Stimulated activated naive B cell treated with anti-CD40 and anti-IgM and Interleukin-4, amounts not matched to agents 10 μg/mL and 1 μg/mL and 100 μg/mL, for 72 hours (primary cell): Measurements from ENCODE around the gene SPEF2.

Source experiments
- ATAC-seq, 2 donors: fragments of 150-1000 bp; cut with Tn5 transposase; replicated peaks; 2 replicates each; pipeline ENCODE4 v1.10.0; 2021; ENCODE audit warnings: moderate library complexity in 1 of 2
- DNase-seq: peaks from one replicate; pipeline ENCODE4 v3.0.0; 2021
- H3K27ac Mint-ChIP-seq: one replicate; pipeline ENCODE4 v1.8.0; 2022; ENCODE audit warnings: mild to moderate bottlenecking, mixed read lengths
- H3K27me3 Mint-ChIP-seq, 2 donors: one replicate each; pipeline ENCODE4 v1.8.0; 2022; ENCODE audit warnings: mixed read lengths in 2 of 2
- H3K36me3 Mint-ChIP-seq, 2 donors: one replicate each; pipeline ENCODE4 v1.8.0; 2022; ENCODE audit warnings: mixed read lengths in 2 of 2, mild to moderate bottlenecking in 1 of 2
- H3K4me1 Mint-ChIP-seq, 2 donors: one replicate each; pipeline ENCODE4 v1.8.0; 2022; ENCODE audit warnings: mixed read lengths in 2 of 2, mild to moderate bottlenecking in 1 of 2
- H3K4me3 Mint-ChIP-seq, 2 donors: one replicate each; pipeline ENCODE4 v1.8.0; 2022; ENCODE audit warnings: mild to moderate bottlenecking in 2 of 2, mixed read lengths in 2 of 2, moderate library complexity in 1 of 2
- H3K9me3 Mint-ChIP-seq, 2 donors: one replicate each; pipeline ENCODE4 v1.8.0; 2022; ENCODE audit warnings: mixed read lengths in 2 of 2, mild to moderate bottlenecking in 1 of 2

Gene SPEF2

DNA sequence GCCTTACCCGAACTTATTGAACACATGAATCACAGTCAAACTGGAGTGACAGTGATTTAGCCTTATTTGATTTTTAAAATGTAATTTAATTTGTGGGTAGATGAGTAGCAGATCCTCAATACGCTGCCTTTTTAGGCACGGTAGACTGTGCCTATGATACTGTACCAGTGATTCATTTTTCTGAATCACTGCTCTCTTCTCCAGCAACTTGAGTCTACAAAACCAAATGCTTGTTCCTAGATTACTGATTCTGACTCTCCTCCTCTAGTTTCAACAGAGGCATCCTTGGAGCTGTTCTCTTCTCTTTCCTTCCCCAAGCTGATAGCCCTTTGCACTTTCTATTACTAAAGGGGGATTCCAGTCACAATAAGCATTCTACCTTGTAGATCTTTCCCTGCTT, 144.7 kb downstream of the SPEF2 start:
- no peak for ATAC-seq
- Mint-ChIP-seq H3K27ac (no peak overlapping the region), H3K36me3 (no peaks in the 10 kb centered on the region)

GRCh38 chr5:35765921-35766320, 148.3 kb downstream of the SPEF2 start:
- ATAC-seq (no peak), DNase-seq (no peak)
- no peaks in the 10 kb centered on the region for H3K27me3 Mint-ChIP-seq
- H3K36me3 Mint-ChIP-seq: no peaks in the 10 kb centered on the region
- H3K27ac Mint-ChIP-seq: no peak overlapping the region
- no peaks in the 10 kb centered on the region for H3K9me3 Mint-ChIP-seq
- H3K4me3 Mint-ChIP-seq: no peak overlapping the region
- H3K4me1 Mint-ChIP-seq: no peaks in the 10 kb centered on the region

More for the DNA sequence above, 144.7 kb downstream of the SPEF2 start:
- no peak overlapping the region for H3K4me3 Mint-ChIP-seq
- no peaks in the 10 kb centered on the region for H3K9me3 Mint-ChIP-seq
- DNase-seq: no peak
- H3K4me1 Mint-ChIP-seq: no peaks in the 10 kb centered on the region
- no peaks in the 10 kb centered on the region for H3K27me3 Mint-ChIP-seq

GRCh38 chr5:35771300-35771699, 153.6 kb downstream of the SPEF2 start:
- ATAC-seq: no peak
- DNase-seq: no peak
- no peaks in the 10 kb centered on the region for H3K9me3 Mint-ChIP-seq
- H3K36me3 Mint-ChIP-seq: no peaks in the 10 kb centered on the region
- no peak overlapping the region for H3K27ac Mint-ChIP-seq
- H3K4me3 Mint-ChIP-seq: no peak overlapping the region
- H3K4me1 Mint-ChIP-seq: no peaks in the 10 kb centered on the region
- H3K27me3 Mint-ChIP-seq: no peaks in the 10 kb centered on the region

DNA sequence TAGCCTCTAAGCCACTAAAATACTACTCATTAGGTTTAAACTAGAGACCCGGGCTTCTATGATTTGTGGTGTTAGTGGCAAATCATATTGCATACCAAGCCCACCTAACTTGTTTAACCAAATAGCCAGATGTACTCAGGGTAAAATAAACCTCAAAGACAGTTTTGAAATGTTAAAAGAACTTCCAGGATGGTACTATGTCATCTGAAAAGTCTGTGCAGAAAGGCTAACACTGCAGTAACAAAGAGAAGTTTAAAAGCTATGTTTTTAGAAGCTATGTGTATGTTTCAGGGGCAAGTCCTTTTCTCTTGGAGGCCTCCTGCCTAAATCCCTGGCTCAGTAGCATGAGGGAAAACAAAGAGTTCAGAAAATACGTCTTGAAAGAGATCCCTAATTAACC, 154.2 kb downstream of the SPEF2 start:
- DNase-seq (no peak), ATAC-seq (no peak)
- Mint-ChIP-seq H3K27me3 (no peaks in the 10 kb centered on the region), H3K9me3 (no peaks in the 10 kb centered on the region), H3K4me1 (no peaks in the 10 kb centered on the region), H3K36me3 (no peaks in the 10 kb centered on the region), H3K27ac (no peak overlapping the region), H3K4me3 (no peak overlapping the region)

- H3K4me1 Mint-ChIP-seq: peaks cover 4 to 5% of the 10 kb centered on the region in 2 donors
- no peaks in the 10 kb centered on the region for H3K27me3 Mint-ChIP-seq
- ATAC-seq: no peak
- no peaks in the 10 kb centered on the region for H3K9me3 Mint-ChIP-seq
- DNase-seq: no peak
- no peaks in the 10 kb centered on the region for H3K36me3 Mint-ChIP-seq
- no peak overlapping the region for H3K27ac Mint-ChIP-seq
- no peak overlapping the region for H3K4me3 Mint-ChIP-seq
Observed at GRCh38 chr5:35773967-35774366, 156.3 kb downstream of the SPEF2 start.

GRCh38 chr5:35776757-35777156, 159.1 kb downstream of the SPEF2 start:
- Mint-ChIP-seq H3K4me1 (peaks cover 6 to 10% of the 10 kb centered on the region in 2 donors), H3K9me3 (no peaks in the 10 kb centered on the region), H3K36me3 (no peaks in the 10 kb centered on the region), H3K27me3 (no peaks in the 10 kb centered on the region), H3K4me3 (no peak overlapping the region), H3K27ac (no peak overlapping the region)
- ATAC-seq (no peak), DNase-seq (no peak)

- H3K36me3 Mint-ChIP-seq: no peaks in the 10 kb centered on the region
- no peak overlapping the region for H3K4me3 Mint-ChIP-seq
- H3K4me1 Mint-ChIP-seq: peaks cover 6 to 10% of the 10 kb centered on the region in 2 donors
- peak overlapping the region; percentile 48 for H3K27ac Mint-ChIP-seq
- no peaks in the 10 kb centered on the region for H3K27me3 Mint-ChIP-seq
- DNase-seq (peak; percentile 4), ATAC-seq (peak; percentile 60 to 62)
- no peaks in the 10 kb centered on the region for H3K9me3 Mint-ChIP-seq
Observed at GRCh38 chr5:35777358-35778087, 159.9 kb downstream of the SPEF2 start.

- Mint-ChIP-seq H3K36me3 (no peaks in the 10 kb centered on the region), H3K4me1 (peaks cover 6 to 10% of the 10 kb centered on the region in 2 donors), H3K27ac (no peak overlapping the region), H3K27me3 (no peaks in the 10 kb centered on the region), H3K9me3 (no peaks in the 10 kb centered on the region), H3K4me3 (no peak overlapping the region)
- ATAC-seq (no peak), DNase-seq (no peak)
Observed at GRCh38 chr5:35778259-35778769, 160.7 kb downstream of the SPEF2 start.

DNA sequence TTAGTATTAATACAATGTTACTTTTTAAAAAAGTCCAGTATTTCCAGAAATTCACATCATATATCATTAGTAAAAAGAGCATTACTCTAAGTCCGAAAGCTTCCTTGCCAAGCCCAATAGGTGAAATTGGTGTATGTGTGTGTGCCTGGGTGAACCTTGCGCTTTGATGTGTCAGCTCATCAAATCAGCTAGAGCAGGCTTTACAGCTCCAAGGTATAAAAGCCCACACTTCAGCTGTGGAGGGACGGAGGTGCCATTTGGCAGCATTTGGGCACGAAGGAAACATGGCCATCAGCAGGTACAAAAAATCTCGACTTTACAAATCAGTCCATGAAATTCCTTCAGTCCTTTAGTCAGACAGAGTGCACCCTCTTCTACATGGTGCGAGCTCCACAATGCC, 162.6 kb downstream of the SPEF2 start:
- DNase-seq (no peak), ATAC-seq (no peak)
- Mint-ChIP-seq H3K4me3 (no peak overlapping the region), H3K9me3 (no peaks in the 10 kb centered on the region), H3K36me3 (no peaks in the 10 kb centered on the region), H3K27me3 (no peaks in the 10 kb centered on the region), H3K4me1 (peaks cover 6 to 10% of the 10 kb centered on the region in 2 donors), H3K27ac (no peak overlapping the region)

DNA sequence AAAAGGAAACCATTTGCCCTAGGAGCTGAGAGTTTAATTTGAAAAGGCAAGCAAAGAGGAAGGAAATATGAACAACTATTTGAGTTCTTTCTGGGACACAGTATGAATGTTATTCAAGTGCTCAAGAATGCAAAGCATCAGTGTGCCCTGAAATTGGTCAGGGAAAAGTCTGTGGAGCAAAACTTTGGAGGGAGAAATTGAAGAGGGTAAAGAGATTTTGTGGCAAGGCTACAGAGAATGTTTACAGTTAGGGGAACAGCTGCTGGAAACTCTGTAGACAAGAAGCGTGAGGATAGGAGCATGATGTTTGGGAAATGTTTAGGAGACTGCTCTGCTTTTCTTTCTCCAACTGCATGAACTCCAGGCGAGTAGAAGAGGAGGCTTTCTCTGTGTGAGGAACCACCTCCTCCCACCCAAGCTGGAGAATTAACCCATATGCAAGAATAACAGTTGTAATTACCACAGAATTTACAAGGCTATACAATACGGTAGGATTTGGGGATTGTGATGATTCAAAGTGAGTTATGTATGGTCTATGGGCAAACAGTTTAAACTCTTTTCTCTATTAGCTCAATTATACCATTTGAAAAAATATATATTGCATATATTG, 163.6 kb downstream of the SPEF2 start:
- ATAC-seq (no peak), DNase-seq (no peak)
- Mint-ChIP-seq H3K9me3 (no peaks in the 10 kb centered on the region), H3K4me1 (peaks cover 6 to 16% of the 10 kb centered on the region in 2 donors), H3K4me3 (no peak overlapping the region), H3K27ac (no peak overlapping the region), H3K27me3 (no peaks in the 10 kb centered on the region), H3K36me3 (no peaks in the 10 kb centered on the region)

DNA sequence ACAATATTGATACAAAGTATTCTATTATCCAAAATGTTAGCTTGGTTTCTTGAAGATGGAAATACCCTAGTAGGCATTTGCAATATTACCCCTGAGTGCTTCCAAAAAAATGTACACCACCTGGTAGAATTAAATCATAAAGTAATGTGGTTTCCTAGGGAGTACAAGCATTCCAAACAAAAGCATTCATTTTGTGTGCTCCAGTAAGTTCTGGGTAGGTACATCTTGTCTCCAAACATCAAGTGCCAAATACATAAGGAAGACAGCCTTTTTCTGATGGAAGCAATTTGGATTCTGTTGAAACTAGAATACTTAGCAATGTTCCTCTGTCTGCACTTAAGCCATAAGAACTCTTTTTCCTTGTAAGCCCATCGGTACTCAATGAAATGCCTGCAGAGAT, 165.9 kb downstream of the SPEF2 start:
- Mint-ChIP-seq H3K4me1 (peaks cover 2 to 10% of the 10 kb centered on the region in 2 donors), H3K36me3 (no peaks in the 10 kb centered on the region), H3K27me3 (no peaks in the 10 kb centered on the region), H3K4me3 (no peak overlapping the region), H3K9me3 (no peaks in the 10 kb centered on the region), H3K27ac (no peak overlapping the region)
- DNase-seq: no peak
- no peak for ATAC-seq

DNA sequence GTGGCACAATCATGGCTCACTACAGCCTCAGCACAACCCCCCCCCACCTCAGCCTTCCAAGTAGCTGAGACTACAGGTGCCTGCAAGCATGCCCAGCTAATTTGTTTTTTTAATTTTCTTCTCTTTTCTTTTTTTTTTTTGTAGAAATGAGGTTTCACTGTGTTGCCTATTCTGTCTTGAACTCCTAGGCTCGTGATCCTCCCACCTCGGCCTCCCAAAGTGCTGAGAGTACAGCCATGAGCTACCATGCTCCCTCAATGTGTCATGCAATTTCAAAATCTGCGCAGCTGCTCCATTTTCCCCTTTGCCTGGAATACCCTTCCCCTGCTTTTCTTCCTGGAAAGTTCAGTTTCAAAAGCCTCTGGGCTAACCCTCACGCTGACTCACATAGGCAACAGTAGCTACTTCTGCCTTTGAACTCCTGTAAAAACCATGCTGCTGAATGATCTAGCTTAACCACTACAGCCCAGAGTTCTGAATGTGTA, 168.0 kb downstream of the SPEF2 start:
- peak in 1 of 2 donors; percentile 39 for ATAC-seq
- Mint-ChIP-seq H3K9me3 (no peaks in the 10 kb centered on the region), H3K27me3 (no peaks in the 10 kb centered on the region), H3K27ac (no peak overlapping the region), H3K4me3 (no peak overlapping the region), H3K36me3 (no peaks in the 10 kb centered on the region), H3K4me1 (peaks cover 2 to 10% of the 10 kb centered on the region in 2 donors)
- DNase-seq: no peak

GRCh38 chr5:35788724-35789123, 171.1 kb downstream of the SPEF2 start:
- Mint-ChIP-seq H3K27me3 (no peaks in the 10 kb centered on the region), H3K36me3 (no peaks in the 10 kb centered on the region), H3K4me3 (no peak overlapping the region), H3K27ac (no peak overlapping the region), H3K4me1 (peaks cover 0 to 8% of the 10 kb centered on the region in 2 donors), H3K9me3 (no peaks in the 10 kb centered on the region)
- DNase-seq (no peak), ATAC-seq (no peak)

DNA sequence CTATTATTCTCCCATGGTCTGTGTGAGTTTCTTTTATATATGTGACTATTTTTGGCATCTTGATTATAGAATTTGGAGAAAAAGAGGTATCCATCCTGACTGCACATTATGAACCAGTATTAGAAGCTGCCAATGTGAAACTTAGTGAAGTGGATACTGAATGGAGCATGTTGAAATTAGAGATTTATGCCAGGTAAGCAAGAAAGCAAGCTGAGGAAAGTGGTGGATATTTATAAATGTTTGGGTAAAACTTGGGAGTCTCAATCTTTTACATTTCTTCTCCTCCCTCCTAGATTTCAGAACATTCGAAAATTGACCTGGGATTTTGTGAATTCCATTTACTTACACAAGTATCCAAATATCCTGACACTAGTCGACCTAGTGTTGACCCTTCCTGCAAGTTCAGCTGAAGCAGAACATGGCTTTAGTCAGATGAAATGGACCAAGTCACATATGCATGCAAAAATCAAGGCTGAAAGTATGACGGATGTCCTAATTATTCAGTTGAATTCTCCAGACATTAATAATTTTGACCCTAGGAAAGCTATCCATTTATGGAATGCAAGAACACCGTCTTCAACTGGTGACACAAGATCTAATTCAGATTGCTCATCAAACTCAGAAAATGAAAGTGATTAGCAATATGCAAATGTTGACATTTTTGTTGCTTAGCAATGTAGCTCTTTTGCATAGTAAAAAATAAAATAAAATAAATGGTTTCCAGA, 172.2 kb downstream of the SPEF2 start:
- DNase-seq: no peak
- Mint-ChIP-seq H3K27ac (no peak overlapping the region), H3K27me3 (no peaks in the 10 kb centered on the region), H3K36me3 (no peaks in the 10 kb centered on the region), H3K4me3 (no peak overlapping the region), H3K9me3 (no peaks in the 10 kb centered on the region), H3K4me1 (peaks cover 0 to 15% of the 10 kb centered on the region in 2 donors)
- ATAC-seq: no peak
